A673 (cell line): ENCODE data around the gene FGF12.

Experiments
- EZH2 ChIP-seq: fragments of 200-600 bp; sonication (generic); IDR thresholded peaks from 2 replicates; pipeline ENCODE4 v1.6.1; 2017; ENCODE audit warnings: borderline replicate concordance, low read depth, mild to moderate bottlenecking, mixed read lengths, antibody characterized with exemption, low read length; ENCODE audit not compliant: poor library complexity, severe bottlenecking
- TF ChIP-seq, protein P1 (sequence below): fragments of 300-800, 200-600 bp; sonication (generic); conservative IDR thresholded peaks from 2 replicates; pipeline ENCODE4 v1.5.1; 2017; ENCODE audit warnings: low read depth, mild to moderate bottlenecking, antibody characterized with exemption, low read length, moderate library complexity, mixed read lengths

GRCh38 chr3:192212979-192213378, 514.4 kb downstream of the FGF12 start:
- TF ChIP-seq, protein P1, sequence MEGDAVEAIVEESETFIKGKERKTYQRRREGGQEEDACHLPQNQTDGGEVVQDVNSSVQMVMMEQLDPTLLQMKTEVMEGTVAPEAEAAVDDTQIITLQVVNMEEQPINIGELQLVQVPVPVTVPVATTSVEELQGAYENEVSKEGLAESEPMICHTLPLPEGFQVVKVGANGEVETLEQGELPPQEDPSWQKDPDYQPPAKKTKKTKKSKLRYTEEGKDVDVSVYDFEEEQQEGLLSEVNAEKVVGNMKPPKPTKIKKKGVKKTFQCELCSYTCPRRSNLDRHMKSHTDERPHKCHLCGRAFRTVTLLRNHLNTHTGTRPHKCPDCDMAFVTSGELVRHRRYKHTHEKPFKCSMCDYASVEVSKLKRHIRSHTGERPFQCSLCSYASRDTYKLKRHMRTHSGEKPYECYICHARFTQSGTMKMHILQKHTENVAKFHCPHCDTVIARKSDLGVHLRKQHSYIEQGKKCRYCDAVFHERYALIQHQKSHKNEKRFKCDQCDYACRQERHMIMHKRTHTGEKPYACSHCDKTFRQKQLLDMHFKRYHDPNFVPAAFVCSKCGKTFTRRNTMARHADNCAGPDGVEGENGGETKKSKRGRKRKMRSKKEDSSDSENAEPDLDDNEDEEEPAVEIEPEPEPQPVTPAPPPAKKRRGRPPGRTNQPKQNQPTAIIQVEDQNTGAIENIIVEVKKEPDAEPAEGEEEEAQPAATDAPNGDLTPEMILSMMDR, result no peak
- TF ChIP-seq EZH2, result no peak
